Measurements from ENCODE around the gene TNFAIP8L1. TPM values are rescaled to one million over a fixed set of nuclear protein-coding genes. Genes with fewer than 3 reads are reported as not detected.

Gene TNFAIP8L1
- total RNA-seq, 1 donor from 2014 or later = 3.0 TPM

DNA sequence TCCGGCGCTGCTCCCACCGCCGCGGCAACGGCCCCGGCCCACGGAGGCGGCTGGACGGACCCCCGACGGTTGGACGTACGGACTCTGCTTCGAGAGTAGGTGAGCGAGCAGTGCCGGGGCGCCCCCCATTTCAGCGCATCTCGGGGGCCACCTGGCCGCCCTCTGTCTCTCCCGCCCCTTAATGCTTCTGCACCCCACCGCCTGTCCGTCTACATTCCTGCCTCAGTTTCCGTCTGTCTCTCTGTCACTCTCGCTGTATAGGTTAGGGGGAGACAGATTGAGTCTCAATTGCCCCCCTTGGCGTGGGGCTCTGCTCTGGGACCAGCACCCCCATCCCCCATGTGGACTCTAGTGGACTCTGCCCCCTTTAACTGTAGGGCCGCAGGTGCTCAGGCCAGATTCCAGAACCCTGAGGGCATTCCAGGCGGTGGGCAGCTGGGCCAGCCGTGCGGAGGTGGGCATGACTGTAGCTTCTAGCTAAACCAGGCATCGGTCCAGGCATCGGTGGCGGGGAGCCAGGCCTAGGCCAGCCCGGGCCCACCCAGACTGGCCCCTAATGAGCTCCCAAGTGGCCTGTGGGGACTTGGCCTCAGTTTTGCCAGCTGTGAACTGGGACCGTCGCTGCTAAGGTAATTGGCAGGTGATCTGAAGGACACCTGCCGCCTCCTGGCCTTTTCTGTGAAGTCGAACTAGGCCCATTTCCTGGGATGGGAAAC lies 373 bp downstream of the TNFAIP8L1 start:
- no peak overlapping the region for H3K27ac Mint-ChIP-seq (ENCODE audit: unreplicated experiment)
- Histone ChIP-seq H3K4me1 (ENCODE audit: insufficient read depth, low read length) (peaks cover 22% of the 10 kb centered on the region), H3K27me3 (ENCODE audit: insufficient read depth, low read length) (no peaks in the 10 kb centered on the region), H4K20me1 (ENCODE audit: insufficient read depth, low read length) (peaks cover 6% of the 10 kb centered on the region), H3K4me2 (ENCODE audit: low read length) (peak overlapping the region; percentile 89), H2AFZ (ENCODE audit: low read depth, low read length) (peak overlapping the region; percentile 85), H3K79me2 (ENCODE audit: insufficient read depth, low read length) (peaks cover 18% of the 10 kb centered on the region), H3K9ac (ENCODE audit: low read length) (peak overlapping the region; percentile 83), H3K36me3 (ENCODE audit: insufficient read depth, low read length) (no peaks in the 10 kb centered on the region), H3K9me3 (ENCODE audit: insufficient read depth, low read depth, low read length) (no peaks in the 10 kb centered on the region), H3K4me3 (ENCODE audit: insufficient read depth, low read depth, low read length) (peak overlapping the region; percentile 74), H3K27ac (ENCODE audit: low read depth, low read length) (peak overlapping the region; percentile 1)
- TF ChIP-seq EZH2 (IDR thresholded peaks at IDR 0.05; ENCODE audit: insufficient read depth, low read length) = no peak
- TF ChIP-seq, protein P1, sequence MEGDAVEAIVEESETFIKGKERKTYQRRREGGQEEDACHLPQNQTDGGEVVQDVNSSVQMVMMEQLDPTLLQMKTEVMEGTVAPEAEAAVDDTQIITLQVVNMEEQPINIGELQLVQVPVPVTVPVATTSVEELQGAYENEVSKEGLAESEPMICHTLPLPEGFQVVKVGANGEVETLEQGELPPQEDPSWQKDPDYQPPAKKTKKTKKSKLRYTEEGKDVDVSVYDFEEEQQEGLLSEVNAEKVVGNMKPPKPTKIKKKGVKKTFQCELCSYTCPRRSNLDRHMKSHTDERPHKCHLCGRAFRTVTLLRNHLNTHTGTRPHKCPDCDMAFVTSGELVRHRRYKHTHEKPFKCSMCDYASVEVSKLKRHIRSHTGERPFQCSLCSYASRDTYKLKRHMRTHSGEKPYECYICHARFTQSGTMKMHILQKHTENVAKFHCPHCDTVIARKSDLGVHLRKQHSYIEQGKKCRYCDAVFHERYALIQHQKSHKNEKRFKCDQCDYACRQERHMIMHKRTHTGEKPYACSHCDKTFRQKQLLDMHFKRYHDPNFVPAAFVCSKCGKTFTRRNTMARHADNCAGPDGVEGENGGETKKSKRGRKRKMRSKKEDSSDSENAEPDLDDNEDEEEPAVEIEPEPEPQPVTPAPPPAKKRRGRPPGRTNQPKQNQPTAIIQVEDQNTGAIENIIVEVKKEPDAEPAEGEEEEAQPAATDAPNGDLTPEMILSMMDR (IDR thresholded peaks at IDR 0.05; ENCODE audit: insufficient read depth, low read depth, low read length) = no peak
- H3K27me3 Mint-ChIP-seq (ENCODE audit: low read depth, unreplicated experiment) = peaks cover 3% of the 10 kb centered on the region
- H3K36me3 Mint-ChIP-seq (ENCODE audit: low read depth, unreplicated experiment) = no peaks in the 10 kb centered on the region
- FAIRE-seq (no peak), DNase-seq (ENCODE audit: low read depth) (no peak)
- H3K4me1 Mint-ChIP-seq (ENCODE audit: low read depth, unreplicated experiment) = no peaks in the 10 kb centered on the region
- H3K9me3 Mint-ChIP-seq (ENCODE audit: unreplicated experiment) = no peaks in the 10 kb centered on the region
- H3K4me3 Mint-ChIP-seq (ENCODE audit: unreplicated experiment) = peak overlapping the region; percentile 85

DNA sequence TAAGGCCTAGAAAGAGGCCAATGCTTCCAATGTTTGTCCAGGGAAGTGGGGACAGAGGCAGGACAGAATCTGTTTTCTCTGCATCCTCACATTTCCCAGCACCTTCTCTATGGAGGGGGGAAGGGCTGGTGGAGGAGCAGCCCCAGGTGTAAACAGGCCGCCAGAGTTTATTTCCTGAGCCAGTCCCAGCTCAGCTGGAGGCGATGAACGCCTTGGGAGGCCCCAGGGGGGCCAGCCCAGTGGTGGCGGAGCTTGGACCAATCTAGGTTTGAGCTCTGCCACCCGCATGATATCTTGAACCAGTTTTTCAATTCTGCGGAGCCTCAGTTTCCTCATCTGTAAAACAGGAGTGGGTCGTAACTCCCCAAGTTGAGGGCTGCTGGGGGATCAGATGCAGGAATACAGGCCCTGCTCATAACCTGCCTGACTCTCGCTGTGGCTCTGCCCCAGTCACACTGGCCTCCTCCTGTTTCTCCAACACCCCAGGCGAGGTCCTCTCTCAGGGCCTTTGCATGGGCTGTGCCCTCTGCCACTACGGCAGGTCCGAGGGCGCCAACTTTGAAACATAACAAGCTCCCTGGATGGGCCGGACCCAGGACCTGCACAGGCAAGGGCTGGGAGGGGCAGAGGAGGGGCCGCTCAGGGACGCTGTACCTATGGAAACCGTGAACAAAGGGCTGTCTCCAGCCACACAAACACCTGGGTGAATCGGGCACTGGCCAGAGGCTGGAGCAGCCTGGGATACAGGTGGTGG lies 1.1 kb downstream of the TNFAIP8L1 start:
- FAIRE-seq = no peak
- no peak for TF ChIP-seq EZH2 (IDR thresholded peaks at IDR 0.05; ENCODE audit: insufficient read depth, low read length)

DNA sequence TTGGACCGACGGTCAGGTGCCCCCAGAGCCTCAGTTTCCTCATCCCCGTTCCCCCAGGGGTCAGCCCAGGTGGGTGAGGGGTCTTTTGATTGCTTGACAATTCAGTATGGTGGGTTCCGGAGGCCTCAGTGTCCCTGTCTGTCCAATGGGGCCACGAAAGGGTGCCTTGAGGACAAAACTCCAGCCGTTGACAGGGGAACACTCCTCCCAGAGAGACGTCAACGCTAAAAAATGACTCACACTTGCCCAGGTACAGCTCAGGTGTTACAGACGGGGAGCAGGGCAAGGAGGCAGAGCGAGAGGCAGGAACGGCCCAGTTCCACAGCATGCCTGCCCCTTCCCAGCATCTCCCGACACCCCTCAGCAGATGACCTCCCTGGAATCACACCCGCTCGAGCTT lies 1.8 kb downstream of the TNFAIP8L1 start:
- Histone ChIP-seq H3K27ac (ENCODE audit: low read depth, low read length) (no peak overlapping the region), H3K4me1 (ENCODE audit: insufficient read depth, low read length) (peaks cover 14% of the 10 kb centered on the region), H3K36me3 (ENCODE audit: insufficient read depth, low read length) (no peaks in the 10 kb centered on the region), H3K4me2 (ENCODE audit: low read length) (no peak overlapping the region), H3K9me3 (ENCODE audit: insufficient read depth, low read depth, low read length) (no peaks in the 10 kb centered on the region), H3K4me3 (ENCODE audit: insufficient read depth, low read depth, low read length) (no peak overlapping the region), H3K9ac (ENCODE audit: low read length) (no peak overlapping the region), H2AFZ (ENCODE audit: low read depth, low read length) (no peak overlapping the region), H4K20me1 (ENCODE audit: insufficient read depth, low read length) (peaks cover 9% of the 10 kb centered on the region), H3K27me3 (ENCODE audit: insufficient read depth, low read length) (no peaks in the 10 kb centered on the region), H3K79me2 (ENCODE audit: insufficient read depth, low read length) (peaks cover 21% of the 10 kb centered on the region)
- DNase-seq (ENCODE audit: low read depth) = no peak
- Mint-ChIP-seq H3K36me3 (ENCODE audit: low read depth, unreplicated experiment) (no peaks in the 10 kb centered on the region), H3K4me1 (ENCODE audit: low read depth, unreplicated experiment) (no peaks in the 10 kb centered on the region), H3K27me3 (ENCODE audit: low read depth, unreplicated experiment) (peaks cover 3% of the 10 kb centered on the region), H3K27ac (ENCODE audit: unreplicated experiment) (no peak overlapping the region), H3K4me3 (ENCODE audit: unreplicated experiment) (no peak overlapping the region), H3K9me3 (ENCODE audit: unreplicated experiment) (no peaks in the 10 kb centered on the region)
- FAIRE-seq = no peak
- TF ChIP-seq, protein P1 (IDR thresholded peaks at IDR 0.05; ENCODE audit: insufficient read depth, low read depth, low read length) = no peak
- no peak for TF ChIP-seq EZH2 (IDR thresholded peaks at IDR 0.05; ENCODE audit: insufficient read depth, low read length)

More for the DNA sequence above, 1.1 kb downstream of the TNFAIP8L1 start:
- Mint-ChIP-seq H3K4me1 (ENCODE audit: low read depth, unreplicated experiment) (no peaks in the 10 kb centered on the region), H3K27me3 (ENCODE audit: low read depth, unreplicated experiment) (peaks cover 3% of the 10 kb centered on the region), H3K27ac (ENCODE audit: unreplicated experiment) (no peak overlapping the region), H3K4me3 (ENCODE audit: unreplicated experiment) (peak overlapping the region; percentile 85), H3K9me3 (ENCODE audit: unreplicated experiment) (no peaks in the 10 kb centered on the region), H3K36me3 (ENCODE audit: low read depth, unreplicated experiment) (no peaks in the 10 kb centered on the region)
- H3K4me2 ChIP-seq (ENCODE audit: low read length) = peak overlapping the region; percentile 89
- peaks cover 6% of the 10 kb centered on the region for H4K20me1 ChIP-seq (ENCODE audit: insufficient read depth, low read length)
- no peak overlapping the region for H3K27ac ChIP-seq (ENCODE audit: low read depth, low read length)
- peaks cover 18% of the 10 kb centered on the region for H3K4me1 ChIP-seq (ENCODE audit: insufficient read depth, low read length)
- H3K79me2 ChIP-seq (ENCODE audit: insufficient read depth, low read length) = peaks cover 18% of the 10 kb centered on the region
- peak overlapping the region; percentile 74 for H3K4me3 ChIP-seq (ENCODE audit: insufficient read depth, low read depth, low read length)
- no peaks in the 10 kb centered on the region for H3K9me3 ChIP-seq (ENCODE audit: insufficient read depth, low read depth, low read length)
- DNase-seq (ENCODE audit: low read depth) = no peak
- no peaks in the 10 kb centered on the region for H3K27me3 ChIP-seq (ENCODE audit: insufficient read depth, low read length)
- H3K9ac ChIP-seq (ENCODE audit: low read length) = peak overlapping the region; percentile 83
- no peaks in the 10 kb centered on the region for H3K36me3 ChIP-seq (ENCODE audit: insufficient read depth, low read length)
- H2AFZ ChIP-seq (ENCODE audit: low read depth, low read length) = no peak overlapping the region

Data from astrocyte (in vitro differentiated cells and primary cell).